ENCODE data around the gene PIK3CD.
"Not testable (repeated sequence)": the region's sequence is repeated elsewhere in the genome, so short reads cannot be mapped to it uniquely, and the experiment has no call there.

The PIK3CD gene

GRCh38 chr1:9612162-9612845, 39.2 kb upstream of the PIK3CD start:
- DNase-seq, result no peak
- no peak for TF ChIP-seq POLR2A (IDR thresholded peaks at IDR 0.05; ENCODE audit: low read length)
- no peak for TF ChIP-seq GATA1 (IDR thresholded peaks at IDR 0.05; ENCODE audit: low read depth, low read length)

GRCh38 chr1:9612871-9613624, 38.5 kb upstream of the PIK3CD start:
- DNase-seq, result no peak
- TF ChIP-seq GATA1 (IDR thresholded peaks at IDR 0.05; ENCODE audit: low read depth, low read length) (no peak), POLR2A (IDR thresholded peaks at IDR 0.05; ENCODE audit: low read length) (no peak)

- TF ChIP-seq GATA1 (IDR thresholded peaks at IDR 0.05; ENCODE audit: low read depth, low read length) (no peak), POLR2A (IDR thresholded peaks at IDR 0.05; ENCODE audit: low read length) (no peak)
- no peak for DNase-seq
These were observed 37.8 kb upstream of the PIK3CD start for GRCh38 chr1:9613625-9614299.

- TF ChIP-seq GATA1 (IDR thresholded peaks at IDR 0.05; ENCODE audit: low read depth, low read length), result no peak
- TF ChIP-seq POLR2A (IDR thresholded peaks at IDR 0.05; ENCODE audit: low read length), result no peak
- peak; percentile 58 for DNase-seq
These were observed 36.0 kb upstream of the PIK3CD start for GRCh38 chr1:9615316-9616063.

GRCh38 chr1:9618909-9619679, 32.4 kb upstream of the PIK3CD start:
- DNase-seq, result no peak
- TF ChIP-seq POLR2A (IDR thresholded peaks at IDR 0.05; ENCODE audit: low read length) (no peak), GATA1 (IDR thresholded peaks at IDR 0.05; ENCODE audit: low read depth, low read length) (no peak)

- TF ChIP-seq GATA1 (IDR thresholded peaks at IDR 0.05; ENCODE audit: low read depth, low read length) (no peak), POLR2A (IDR thresholded peaks at IDR 0.05; ENCODE audit: low read length) (no peak)
- no peak for DNase-seq
These were observed 30.5 kb upstream of the PIK3CD start for GRCh38 chr1:9621032-9621431.

GRCh38 chr1:9624081-9624480, 27.4 kb upstream of the PIK3CD start:
- TF ChIP-seq POLR2A (IDR thresholded peaks at IDR 0.05; ENCODE audit: low read length) (no peak), GATA1 (IDR thresholded peaks at IDR 0.05; ENCODE audit: low read depth, low read length) (no peak)
- no peak for DNase-seq

- not testable (repeated sequence) for DNase-seq
These were observed 26.5 kb upstream of the PIK3CD start for GRCh38 chr1:9625030-9625429.

- no peak for TF ChIP-seq POLR2A (IDR thresholded peaks at IDR 0.05; ENCODE audit: low read length)
- TF ChIP-seq GATA1 (IDR thresholded peaks at IDR 0.05; ENCODE audit: low read depth, low read length), result no peak
- no peak for DNase-seq
These were observed 25.3 kb upstream of the PIK3CD start for GRCh38 chr1:9626201-9626608.

GRCh38 chr1:9628541-9629444, 22.7 kb upstream of the PIK3CD start:
- TF ChIP-seq GATA1 (IDR thresholded peaks at IDR 0.05; ENCODE audit: low read depth, low read length) (no peak), POLR2A (IDR thresholded peaks at IDR 0.05; ENCODE audit: low read length) (no peak)
- DNase-seq, result no peak

GRCh38 chr1:9629445-9630201, 21.9 kb upstream of the PIK3CD start:
- no peak for DNase-seq
- TF ChIP-seq POLR2A (IDR thresholded peaks at IDR 0.05; ENCODE audit: low read length) (no peak), GATA1 (IDR thresholded peaks at IDR 0.05; ENCODE audit: low read depth, low read length) (no peak)

Measured in erythroblast (primary cell).